GM23338 (cell line): ENCODE data around the gene TNS3. TPM values are rescaled to one million over a fixed set of nuclear protein-coding genes. Genes with fewer than 3 reads are reported as not detected.

Experiments
- ATAC-seq: fragments of 200-7000 bp; cut with Tn5 transposase; 3 replicates; pipeline ENCODE4 v1.9.1; 2020
- DNase-seq: peaks from one replicate; pipeline ENCODE4 v3.0.0-alpha.2; 2015; ENCODE audit warnings: low spot score
- H2AFZ ChIP-seq: fragments of 200-600 bp; sonication (generic); 2 replicates; pipeline ENCODE4 v1.8.0; 2016; ENCODE audit warnings: antibody characterized with exemption, mild to moderate bottlenecking, moderate library complexity
- H3F3A ChIP-seq: fragments of 200-600 bp; sonication (generic); replicated peaks from 2 replicates; pipeline ENCODE4 v1.8.0; 2017; ENCODE audit warnings: antibody characterized with exemption, mixed run types, low read depth
- H3K27ac ChIP-seq: fragments of 200-600 bp; sonication (generic); 2 replicates; pipeline ENCODE4 v1.6.1; 2016; ENCODE audit warnings: low read depth
- H3K27me3 ChIP-seq: fragments of 200-600 bp; sonication (generic); 2 replicates; pipeline ENCODE4 v1.8.0; 2016; ENCODE audit warnings: mild to moderate bottlenecking, mixed run types, moderate library complexity; ENCODE audit not compliant: insufficient read depth
- H3K36me3 ChIP-seq: fragments of 200-600 bp; sonication (generic); 2 replicates; pipeline ENCODE4 v1.8.0; 2016; ENCODE audit warnings: mild to moderate bottlenecking; ENCODE audit not compliant: insufficient read depth
- H3K4me1 ChIP-seq: fragments of 200-600 bp; sonication (generic); 2 replicates; pipeline ENCODE4 v1.8.0; 2016; ENCODE audit warnings: mild to moderate bottlenecking, moderate library complexity; ENCODE audit not compliant: insufficient read depth
- H3K4me2 ChIP-seq: fragments of 200-600 bp; sonication (generic); 2 replicates; pipeline ENCODE4 v1.7.1; 2017; ENCODE audit warnings: mixed run types
- H3K4me3 ChIP-seq: fragments of 200-600 bp; sonication (generic); 2 replicates; pipeline ENCODE4 v1.6.1; 2016; ENCODE audit warnings: mixed run types
- H3K79me2 ChIP-seq: fragments of 200-600 bp; sonication (generic); replicated peaks from 2 replicates; pipeline ENCODE4 v1.8.0; 2017; ENCODE audit warnings: mild to moderate bottlenecking; ENCODE audit not compliant: insufficient read depth
- H3K9me2 ChIP-seq: fragments of 200-600 bp; sonication (generic); 2 replicates; pipeline ENCODE4 v1.8.0; 2017; ENCODE audit not compliant: insufficient read depth
- H4K20me1 ChIP-seq: fragments of 200-600 bp; sonication (generic); replicated peaks from 2 replicates; pipeline ENCODE4 v1.8.0; 2017; ENCODE audit warnings: mild to moderate bottlenecking; ENCODE audit not compliant: insufficient read depth
- H3K27ac Mint-ChIP-seq: 2 replicates; pipeline ENCODE4 v1.8.0; 2020; ENCODE audit warnings: inconsistent platforms, mild to moderate bottlenecking, moderate library complexity, mixed read lengths
- H3K27me3 Mint-ChIP-seq: 3 replicates; pipeline ENCODE4 v1.8.0; 2022; ENCODE audit warnings: low read depth, mild to moderate bottlenecking, moderate library complexity, mixed read lengths, inconsistent platforms; ENCODE audit not compliant: insufficient read depth, poor library complexity
- H3K36me3 Mint-ChIP-seq: 3 replicates; pipeline ENCODE4 v1.8.0; 2021; ENCODE audit warnings: low read depth, mild to moderate bottlenecking, inconsistent platforms, moderate library complexity, mixed read lengths
- H3K4me1 Mint-ChIP-seq: 3 replicates; pipeline ENCODE4 v1.8.0; 2020; ENCODE audit warnings: mild to moderate bottlenecking, inconsistent platforms, mixed read lengths
- H3K4me3 Mint-ChIP-seq: 3 replicates; pipeline ENCODE4 v1.8.0; 2021; ENCODE audit warnings: moderate library complexity, mild to moderate bottlenecking, inconsistent platforms, mixed read lengths
- H3K9me3 Mint-ChIP-seq: 3 replicates; pipeline ENCODE4 v1.8.0; 2020; ENCODE audit warnings: moderate library complexity, mild to moderate bottlenecking, inconsistent platforms, mixed read lengths
- EZH2 ChIP-seq: fragments of 200-600 bp; sonication (generic); IDR thresholded peaks from one replicate; pipeline ENCODE4 v1.8.0; 2017; ENCODE audit warnings: antibody characterized with exemption, mild to moderate bottlenecking, low read depth; ENCODE audit not compliant: unreplicated experiment
- EZH2phosphoT487 ChIP-seq: fragments of 200-600 bp; sonication (generic); IDR thresholded peaks from one replicate; pipeline ENCODE4 v1.8.1; 2018; ENCODE audit warnings: antibody characterized with exemption; ENCODE audit not compliant: unreplicated experiment
- JUNB ChIP-seq: IDR thresholded peaks from one replicate; pipeline ENCODE4 v1.6.1; 2016; ENCODE audit warnings: antibody characterized with exemption; ENCODE audit not compliant: unreplicated experiment
- NANOG ChIP-seq: IDR thresholded peaks from 2 replicates; pipeline ENCODE4 v1.6.1; 2016; ENCODE audit warnings: antibody characterized with exemption, borderline replicate concordance
- STAT1 ChIP-seq: IDR thresholded peaks from one replicate; pipeline ENCODE4 v1.6.1; 2016; ENCODE audit warnings: antibody characterized with exemption; ENCODE audit not compliant: unreplicated experiment
- ZNF114 ChIP-seq: fragments of 250-450 bp; sonication (Bioruptor Pico); IDR thresholded peaks from 2 replicates; pipeline ENCODE4 v1.5.0; 2020; ENCODE audit warnings: mild to moderate bottlenecking, moderate library complexity
- ZNF331 ChIP-seq: fragments of 250-450 bp; sonication (Bioruptor Pico); IDR thresholded peaks from 2 replicates; pipeline ENCODE4 v1.5.0; 2020; ENCODE audit warnings: low read depth, mild to moderate bottlenecking, moderate library complexity
- polyA plus RNA-seq: library from polyadenylated mRNA; unstranded; fragments of >200 nt; fragmentation: Nextera tagmentation; extraction: Ambion mirVana; gene quantifications from 2 replicates; pipeline ENCODE4 v1.2.1, GENCODE V29; 2016
- total RNA-seq: library from RNA; depleted of rRNA; stranded (reverse); fragments of >200 nt; shearing (Covaris generic); gene quantifications from 2 replicates; pipeline ENCODE4 v1.2.3, GENCODE V29; 2014
- TF ChIP-seq, protein P1 (sequence below): IDR thresholded peaks from 2 replicates; pipeline ENCODE4 v1.6.1; 2016; ENCODE audit warnings: antibody characterized with exemption
- TF ChIP-seq, protein P2 (sequence below), 2 experiments: fragments of 200-600 bp in 1 of 2; sonication (generic) in 1 of 2; conservative IDR thresholded peaks; 2 replicates each; pipeline versions ENCODE4 v1.5.1 to v1.6.1; 2016 to 2017; ENCODE audit warnings: antibody characterized with exemption in 2 of 2, low read depth in 2 of 2, mild to moderate bottlenecking in 2 of 2, moderate library complexity in 1 of 2

Gene TNS3
- total and polyA plus RNA-seq, 2 experiments from 2014 or later, result 6.2 to 28.7 TPM

DNA sequence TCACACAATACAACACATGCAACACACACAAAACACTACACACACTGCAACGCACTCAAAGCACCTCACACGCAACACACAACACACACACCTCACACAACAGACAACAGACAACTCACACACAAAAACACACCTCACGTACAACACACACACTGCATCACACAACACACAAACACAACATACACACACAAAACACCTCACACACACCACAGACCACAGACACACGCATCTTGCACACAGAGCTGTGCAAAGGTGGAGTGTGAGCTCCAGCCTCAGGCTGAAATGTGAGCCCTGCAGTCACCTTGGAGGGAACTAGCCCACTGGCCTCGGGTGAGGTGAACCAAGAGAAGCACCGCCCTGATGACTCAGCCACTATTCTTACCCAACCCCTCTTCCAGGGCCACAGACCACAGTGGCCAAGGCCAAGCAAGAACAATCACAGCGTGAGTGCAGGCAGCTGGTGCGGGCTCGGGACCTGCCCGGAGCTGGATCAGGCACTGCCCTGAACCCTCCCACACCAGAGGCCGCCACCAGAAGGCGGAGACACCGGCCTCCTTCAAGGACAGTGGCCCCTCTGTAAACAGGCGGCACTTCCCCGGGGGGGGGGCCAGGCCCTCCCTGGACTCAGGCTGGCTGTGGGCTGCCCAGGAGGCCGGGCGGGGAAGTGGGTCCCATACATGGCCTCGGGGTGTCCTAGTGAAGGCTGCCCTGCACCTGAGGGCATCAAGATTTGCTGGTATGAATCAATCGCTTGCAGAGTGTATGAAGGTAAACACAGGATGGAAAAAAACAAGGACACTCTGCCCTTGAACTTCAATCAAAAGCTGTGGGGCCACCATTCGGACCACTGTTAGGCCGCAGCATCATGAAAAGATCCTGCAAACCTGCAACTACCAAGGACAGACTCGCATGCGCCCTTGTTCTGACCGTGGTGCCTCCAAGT, 106.7 kb downstream of the TNS3 start:
- H3K4me3 Mint-ChIP-seq, result no peak overlapping the region
- peaks cover 42% of the 10 kb centered on the region for H4K20me1 ChIP-seq
- peaks cover 50% of the 10 kb centered on the region for H3K4me1 Mint-ChIP-seq
- DNase-seq, result peak; percentile 67
- no peaks in the 10 kb centered on the region for H3K36me3 Mint-ChIP-seq
- H3K79me2 ChIP-seq, result peaks cover 26% of the 10 kb centered on the region
- no peak for TF ChIP-seq EZH2
- TF ChIP-seq, protein P1, sequence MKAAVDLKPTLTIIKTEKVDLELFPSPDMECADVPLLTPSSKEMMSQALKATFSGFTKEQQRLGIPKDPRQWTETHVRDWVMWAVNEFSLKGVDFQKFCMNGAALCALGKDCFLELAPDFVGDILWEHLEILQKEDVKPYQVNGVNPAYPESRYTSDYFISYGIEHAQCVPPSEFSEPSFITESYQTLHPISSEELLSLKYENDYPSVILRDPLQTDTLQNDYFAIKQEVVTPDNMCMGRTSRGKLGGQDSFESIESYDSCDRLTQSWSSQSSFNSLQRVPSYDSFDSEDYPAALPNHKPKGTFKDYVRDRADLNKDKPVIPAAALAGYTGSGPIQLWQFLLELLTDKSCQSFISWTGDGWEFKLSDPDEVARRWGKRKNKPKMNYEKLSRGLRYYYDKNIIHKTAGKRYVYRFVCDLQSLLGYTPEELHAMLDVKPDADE, result no peak
- TF ChIP-seq ZNF331 (CRISPR knock-in tag), result no peak
- TF ChIP-seq NANOG, result no peak
- TF ChIP-seq ZNF114, result no peak
- no peak for TF ChIP-seq STAT1
- H3K27ac Mint-ChIP-seq, result no peak overlapping the region
- H3K27me3 ChIP-seq, result peaks cover 14% of the 10 kb centered on the region
- H3K4me2 ChIP-seq, result no peak overlapping the region
- H3K27me3 Mint-ChIP-seq, result peaks cover 38% of the 10 kb centered on the region
- no peaks in the 10 kb centered on the region for H3K36me3 ChIP-seq
- peaks cover 11% of the 10 kb centered on the region; the same call in 1 of the 2 replicates for H3F3A ChIP-seq
- peaks cover 29% of the 10 kb centered on the region for H3K4me1 ChIP-seq
- H3K4me3 ChIP-seq, result no peak overlapping the region
- H3K27ac ChIP-seq, result no peak overlapping the region
- H3K9me2 ChIP-seq, result no peaks in the 10 kb centered on the region
- H3K9me3 Mint-ChIP-seq, result no peaks in the 10 kb centered on the region; the same call in 2 of the 3 replicates
- H2AFZ ChIP-seq, result no peak overlapping the region
- ATAC-seq, result peak; percentile 63

DNA sequence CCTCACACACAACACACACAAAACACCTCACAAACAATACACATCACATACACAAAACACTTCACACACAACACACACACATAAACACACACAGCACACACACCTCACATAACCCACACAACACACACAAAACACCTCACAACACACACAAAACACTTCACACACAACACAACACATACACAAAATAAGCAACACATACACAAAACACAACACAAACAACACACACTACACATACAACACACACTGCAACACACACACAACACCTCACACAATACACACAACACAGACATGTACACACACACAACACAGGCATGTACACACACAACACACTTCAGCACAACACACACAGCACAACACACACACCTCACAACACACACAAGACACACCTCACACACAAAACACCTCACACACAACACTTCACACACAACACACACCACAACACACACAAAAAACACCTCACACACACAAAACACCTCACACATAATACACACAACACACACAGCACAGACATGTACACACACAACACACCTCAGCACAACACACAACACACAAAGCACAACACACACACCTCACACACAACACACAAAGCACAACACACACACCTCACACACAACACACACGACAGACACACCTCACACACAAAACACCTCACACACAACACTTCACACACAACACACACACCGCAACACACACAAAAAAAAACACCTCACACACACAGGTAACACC, 107.5 kb downstream of the TNS3 start:
- Histone ChIP-seq H3K79me2 (peaks cover 28% of the 10 kb centered on the region), H3K4me1 (peaks cover 23% of the 10 kb centered on the region), H3K36me3 (no peaks in the 10 kb centered on the region), H3K9me2 (no peaks in the 10 kb centered on the region), H3K4me2 (no peak overlapping the region), H2AFZ (no peak overlapping the region), H3K27me3 (0 out of 2 replicates have a peak, but pooled peaks cover 6% of the 10 kb centered on the region), H3K27ac (no peak overlapping the region), H4K20me1 (peaks cover 35% of the 10 kb centered on the region), H3F3A (peaks cover 7% of the 10 kb centered on the region; the same call in 1 of the 2 replicates), H3K4me3 (no peak overlapping the region)
- peaks cover 43% of the 10 kb centered on the region for H3K4me1 Mint-ChIP-seq
- no peak for DNase-seq
- H3K27ac Mint-ChIP-seq, result no peak overlapping the region
- TF ChIP-seq JUNB (no peak), ZNF114 (no peak), NANOG (no peak), EZH2phosphoT487 (no peak)
- TF ChIP-seq, protein P2, sequence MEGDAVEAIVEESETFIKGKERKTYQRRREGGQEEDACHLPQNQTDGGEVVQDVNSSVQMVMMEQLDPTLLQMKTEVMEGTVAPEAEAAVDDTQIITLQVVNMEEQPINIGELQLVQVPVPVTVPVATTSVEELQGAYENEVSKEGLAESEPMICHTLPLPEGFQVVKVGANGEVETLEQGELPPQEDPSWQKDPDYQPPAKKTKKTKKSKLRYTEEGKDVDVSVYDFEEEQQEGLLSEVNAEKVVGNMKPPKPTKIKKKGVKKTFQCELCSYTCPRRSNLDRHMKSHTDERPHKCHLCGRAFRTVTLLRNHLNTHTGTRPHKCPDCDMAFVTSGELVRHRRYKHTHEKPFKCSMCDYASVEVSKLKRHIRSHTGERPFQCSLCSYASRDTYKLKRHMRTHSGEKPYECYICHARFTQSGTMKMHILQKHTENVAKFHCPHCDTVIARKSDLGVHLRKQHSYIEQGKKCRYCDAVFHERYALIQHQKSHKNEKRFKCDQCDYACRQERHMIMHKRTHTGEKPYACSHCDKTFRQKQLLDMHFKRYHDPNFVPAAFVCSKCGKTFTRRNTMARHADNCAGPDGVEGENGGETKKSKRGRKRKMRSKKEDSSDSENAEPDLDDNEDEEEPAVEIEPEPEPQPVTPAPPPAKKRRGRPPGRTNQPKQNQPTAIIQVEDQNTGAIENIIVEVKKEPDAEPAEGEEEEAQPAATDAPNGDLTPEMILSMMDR (conservative IDR thresholded peaks at IDR 0.05; ENCODE audit: low read depth in 2 of 2), result no peak
- no peaks in the 10 kb centered on the region for H3K36me3 Mint-ChIP-seq
- no peaks in the 10 kb centered on the region; the same call in 2 of the 3 replicates for H3K9me3 Mint-ChIP-seq
- H3K4me3 Mint-ChIP-seq, result no peak overlapping the region
- ATAC-seq, result no peak
- peaks cover 30% of the 10 kb centered on the region for H3K27me3 Mint-ChIP-seq
